Activated naive CD8-positive, alpha-beta T cell treated with anti-CD3 and anti-CD28 coated beads, Interleukin-2, amount 50 U/mL, for 16 hours (primary cell): ENCODE measurements around the gene NDUFS4.
"Not testable (repeated sequence)": the region's sequence is repeated elsewhere in the genome, so short reads cannot be mapped to it uniquely, and the experiment has no call there.

Source experiments
- DNase-seq: peaks from one replicate; pipeline ENCODE4 v3.0.0-alpha.2; 2020; ENCODE audit warnings: low read depth, low spot score

The NDUFS4 gene

DNA sequence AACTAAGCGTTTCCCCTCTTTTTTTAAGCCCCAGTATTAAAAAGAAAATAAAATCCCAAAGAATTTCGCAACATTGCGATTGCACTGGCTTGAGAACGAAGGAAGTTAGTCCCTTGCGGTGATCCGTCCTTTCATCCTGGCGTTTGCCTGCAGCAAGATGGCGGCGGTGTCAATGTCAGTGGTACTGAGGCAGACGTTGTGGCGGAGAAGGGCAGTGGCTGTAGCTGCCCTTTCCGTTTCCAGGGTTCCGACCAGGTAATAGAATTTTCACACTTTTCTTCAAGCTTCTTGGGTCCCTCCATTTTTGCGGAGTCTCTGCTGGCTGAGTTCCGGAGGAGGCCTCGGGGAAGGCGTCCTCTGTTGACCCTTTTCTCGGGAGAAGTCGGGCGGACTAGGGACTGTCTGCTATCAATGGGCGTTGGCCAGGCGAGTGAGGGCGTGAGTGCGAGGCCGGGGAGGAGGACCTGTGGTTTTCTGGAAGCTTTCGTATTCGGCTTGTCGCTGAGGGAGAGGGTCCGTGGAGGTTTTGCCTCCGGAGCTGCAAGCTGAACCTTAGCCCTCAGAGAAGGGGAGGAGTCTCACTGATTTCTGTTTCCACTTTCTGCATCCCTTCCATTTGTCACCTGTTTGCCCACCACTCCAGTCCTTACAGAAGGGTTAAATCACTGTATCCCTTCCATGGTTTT is at the start of gene NDUFS4:
TSS of gene NDUFS4 (plus strand) at position 134 of the 686 bp plus-strand sequence. CDS start at position 158, 24 bp downstream.
- peak; percentile 66 for DNase-seq

DNA sequence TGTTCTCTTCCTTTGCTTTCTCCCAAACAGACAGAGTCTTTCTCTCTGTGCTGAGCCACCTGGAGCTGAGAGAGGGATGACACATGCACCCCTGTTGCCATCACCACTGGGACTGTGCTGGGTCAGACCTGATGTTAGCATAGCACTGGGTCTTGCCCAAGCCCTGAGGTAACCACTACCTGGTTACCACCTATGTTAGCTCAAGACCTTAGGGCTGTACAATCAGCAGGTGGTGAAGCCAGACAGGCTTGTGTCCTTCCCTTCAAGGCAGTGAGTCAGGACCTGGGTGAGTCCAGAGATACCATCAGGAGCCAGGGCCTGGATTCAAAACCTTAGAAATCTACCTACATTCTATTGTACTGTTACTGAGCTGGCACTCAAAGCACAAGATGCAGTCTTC is 47.9 kb upstream of the NDUFS4 start:
- DNase-seq = no peak

DNA sequence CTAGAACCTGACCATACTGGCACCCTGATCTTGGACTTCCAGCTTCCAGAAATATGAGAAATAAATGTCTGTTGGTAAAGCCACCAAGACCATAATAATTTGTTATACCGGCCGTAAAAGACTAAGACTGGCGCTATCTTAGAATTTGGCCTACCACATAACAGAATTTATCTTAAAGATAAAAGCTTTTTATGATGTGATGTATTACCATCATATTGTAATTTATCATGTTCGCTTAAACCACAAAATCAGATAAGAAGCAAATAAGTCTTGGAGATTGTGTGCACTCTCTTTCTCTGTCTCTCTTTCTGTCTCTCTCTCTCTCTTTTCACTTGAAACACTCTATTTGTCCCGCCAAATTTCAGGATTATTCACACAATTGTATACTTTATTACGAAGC is 44.5 kb upstream of the NDUFS4 start:
- DNase-seq = no peak

DNA sequence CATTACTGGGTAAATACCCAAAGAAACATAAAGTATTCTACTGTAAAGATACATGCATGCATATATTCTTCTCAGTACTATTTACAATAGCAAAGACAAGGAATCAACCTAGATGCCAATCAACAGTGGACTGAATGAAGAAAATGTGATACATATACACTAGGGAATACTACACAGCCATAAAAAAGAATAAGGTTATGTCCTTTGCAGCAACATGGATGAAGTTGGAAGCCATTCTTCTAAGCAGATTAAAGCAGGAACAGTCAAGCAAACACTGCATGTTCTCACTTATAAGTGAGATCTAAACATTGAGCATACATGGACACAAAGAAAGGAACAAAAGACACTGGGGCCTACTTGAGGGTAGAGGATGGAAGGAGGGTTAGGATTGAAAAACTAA is 39.6 kb upstream of the NDUFS4 start:
- DNase-seq = no peak

DNA sequence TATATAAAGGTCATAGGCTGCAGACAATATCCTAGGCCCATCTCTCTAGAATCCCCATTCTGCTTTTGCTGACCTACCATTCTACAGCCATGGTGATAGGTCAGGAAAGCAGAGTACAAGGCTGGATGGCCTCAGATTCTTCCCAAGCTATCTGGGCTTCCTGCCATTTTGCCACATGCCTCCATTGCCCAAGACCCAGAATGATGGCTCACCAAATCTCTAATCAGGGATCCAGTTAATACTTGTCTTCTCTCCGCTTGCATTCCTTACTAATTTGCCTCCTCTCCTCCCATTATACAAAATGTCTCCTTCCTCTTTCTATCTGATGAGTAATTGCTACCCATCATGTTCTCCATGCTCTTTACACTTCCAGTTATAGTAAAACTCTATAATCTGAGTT is 22.7 kb upstream of the NDUFS4 start:
- DNase-seq = no peak

DNA sequence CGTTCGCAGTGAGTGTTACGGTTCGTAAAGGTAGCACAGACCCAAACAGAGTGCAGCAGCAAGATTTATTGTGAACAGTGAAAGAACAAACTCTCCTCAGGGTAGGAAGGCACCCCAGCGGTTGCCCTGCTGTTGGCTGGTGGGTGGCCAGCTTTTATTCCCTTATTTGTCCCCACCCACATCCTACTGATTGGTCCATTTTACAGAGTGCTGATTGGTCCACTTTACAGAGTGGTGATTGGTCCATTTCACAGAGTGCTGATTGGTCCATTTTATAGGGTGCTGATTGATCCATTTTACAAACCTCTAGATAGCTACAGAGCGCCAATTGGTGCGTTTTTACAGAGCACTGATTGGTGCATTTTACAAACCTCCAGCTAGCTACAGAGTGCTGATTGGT is 19.7 kb upstream of the NDUFS4 start:
- DNase-seq = not testable (repeated sequence)

DNA sequence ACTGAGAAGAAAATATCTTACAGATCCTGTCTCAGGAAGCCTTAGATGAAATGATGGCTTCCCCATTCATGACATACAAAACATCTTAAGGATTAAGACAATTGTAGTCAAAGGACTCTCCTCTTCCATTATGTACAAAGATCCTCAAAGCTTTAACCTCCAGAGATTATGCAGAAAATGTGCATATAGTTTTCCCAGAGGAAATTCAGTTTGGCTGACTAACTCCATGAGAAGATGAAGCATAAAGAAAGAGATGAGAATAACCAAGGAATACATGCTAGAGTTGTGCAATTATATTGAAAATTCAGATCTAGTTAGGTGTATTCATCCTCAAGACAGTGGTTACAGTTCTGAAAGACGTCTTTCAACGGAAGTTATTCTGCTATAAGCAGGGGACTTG is 18.6 kb upstream of the NDUFS4 start:
- DNase-seq = no peak

DNA sequence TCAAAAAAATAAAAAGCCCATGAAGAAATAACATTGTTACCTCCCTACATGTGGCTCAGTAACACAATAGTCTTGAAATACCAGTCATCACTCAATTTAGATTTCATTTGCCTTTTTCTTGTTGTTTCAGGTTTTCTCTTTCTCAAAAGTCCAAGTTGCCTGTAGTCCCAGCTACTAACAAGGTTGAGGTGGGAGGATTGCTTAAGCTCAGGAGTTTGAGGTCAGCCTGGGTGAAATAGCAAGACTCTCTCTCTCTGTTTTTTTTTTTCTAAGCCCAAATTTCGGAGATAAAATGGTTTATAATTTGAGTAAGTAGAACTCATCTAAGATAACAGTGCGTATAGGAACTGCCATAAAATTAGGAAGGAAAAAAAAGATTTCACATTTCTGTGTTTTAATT is 17.5 kb upstream of the NDUFS4 start:
- no peak for DNase-seq

DNA sequence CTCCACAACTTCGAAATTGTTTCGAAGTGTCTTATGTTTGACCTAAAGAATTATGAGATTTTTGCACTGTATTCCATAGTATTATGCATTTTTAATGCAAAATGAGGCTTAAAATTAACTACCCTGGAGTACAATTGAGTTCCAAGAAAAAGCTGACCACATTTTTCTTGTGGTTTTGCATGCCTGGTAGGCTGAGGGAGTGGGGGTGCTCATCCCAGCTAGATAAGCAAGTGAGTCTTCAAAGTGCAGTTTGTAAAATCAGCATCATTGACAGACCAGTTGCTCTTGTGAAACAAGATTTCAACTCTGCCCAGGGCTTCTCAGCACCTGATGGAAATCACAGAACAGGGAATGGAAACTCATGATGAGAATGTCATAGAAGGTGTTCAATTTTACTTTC is 17.0 kb upstream of the NDUFS4 start:
- DNase-seq = no peak

DNA sequence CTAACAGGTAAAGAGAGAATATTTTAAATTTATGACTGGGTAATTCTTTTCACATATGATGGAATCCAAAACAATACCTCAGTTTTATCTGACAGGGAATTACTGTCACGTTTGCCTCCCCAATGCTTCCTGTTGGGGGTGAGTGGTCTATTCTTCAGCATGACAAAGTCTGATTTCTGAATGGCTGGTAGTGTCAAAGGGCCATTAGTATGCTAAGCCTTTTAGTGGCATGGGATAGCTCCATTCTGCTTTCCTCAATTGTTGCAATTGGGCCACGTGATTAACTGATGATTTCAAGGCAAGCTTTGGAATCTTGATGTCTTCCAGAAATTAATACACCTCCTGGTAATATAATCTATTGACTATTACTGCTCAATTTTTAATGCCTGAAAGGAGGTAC is 14.7 kb upstream of the NDUFS4 start:
- no peak for DNase-seq

DNA sequence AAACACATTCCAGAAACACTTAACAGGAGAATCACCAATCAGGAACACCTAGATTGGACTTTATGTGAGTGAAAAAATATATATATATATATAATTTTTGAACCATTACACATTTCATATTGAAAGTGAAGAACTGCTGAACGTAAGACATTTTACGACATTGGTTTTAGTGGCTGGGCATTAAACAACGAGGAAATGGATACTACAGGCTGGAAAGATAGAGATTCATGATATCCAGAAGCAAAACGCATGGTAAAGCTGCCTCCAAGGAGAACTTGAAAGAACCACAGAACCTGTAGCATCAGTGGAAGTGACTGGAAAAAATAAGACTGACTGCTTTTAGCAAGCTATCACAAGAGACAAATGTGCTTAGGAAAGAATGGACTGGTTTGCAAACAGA is 13.2 kb upstream of the NDUFS4 start:
- no peak for DNase-seq

DNA sequence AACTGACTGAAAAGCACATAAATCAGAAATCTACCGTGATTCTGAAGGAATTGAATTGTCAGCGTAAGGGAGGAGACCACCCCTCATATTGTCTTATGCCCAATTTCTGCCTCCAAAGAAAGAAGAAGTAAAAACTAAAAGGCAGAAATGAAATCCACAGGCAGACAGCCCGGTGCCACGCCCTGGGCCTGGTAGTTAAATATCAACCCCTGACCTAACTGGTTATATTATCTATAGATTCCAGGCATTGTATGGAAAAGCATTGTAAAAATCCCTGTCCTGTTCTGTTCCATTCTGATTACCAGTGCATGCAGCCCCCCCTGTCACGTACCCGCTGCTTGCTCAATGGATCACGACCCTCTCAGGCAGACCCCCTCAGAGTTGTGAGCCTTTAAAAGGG is 11.9 kb upstream of the NDUFS4 start:
- not testable (repeated sequence) for DNase-seq

DNA sequence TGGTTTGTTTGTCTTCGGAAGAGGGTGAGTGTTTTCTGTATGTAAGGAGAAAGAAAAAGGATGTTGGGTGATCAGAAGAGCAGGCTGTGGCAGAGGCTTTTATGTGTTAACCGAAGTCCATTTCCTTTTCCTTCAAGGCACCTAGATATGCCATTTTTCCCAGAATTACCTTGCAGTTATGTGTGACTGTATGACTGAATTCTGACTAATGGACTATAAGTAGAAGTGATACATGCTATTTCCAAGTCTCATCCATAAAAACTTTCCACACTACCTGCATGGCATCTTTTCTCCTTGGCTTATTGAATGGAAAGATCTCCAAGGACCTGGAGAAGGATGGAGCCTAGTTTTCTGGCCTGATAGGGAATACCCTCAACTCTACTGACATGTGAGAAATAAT is 10.6 kb upstream of the NDUFS4 start:
- no peak for DNase-seq

DNA sequence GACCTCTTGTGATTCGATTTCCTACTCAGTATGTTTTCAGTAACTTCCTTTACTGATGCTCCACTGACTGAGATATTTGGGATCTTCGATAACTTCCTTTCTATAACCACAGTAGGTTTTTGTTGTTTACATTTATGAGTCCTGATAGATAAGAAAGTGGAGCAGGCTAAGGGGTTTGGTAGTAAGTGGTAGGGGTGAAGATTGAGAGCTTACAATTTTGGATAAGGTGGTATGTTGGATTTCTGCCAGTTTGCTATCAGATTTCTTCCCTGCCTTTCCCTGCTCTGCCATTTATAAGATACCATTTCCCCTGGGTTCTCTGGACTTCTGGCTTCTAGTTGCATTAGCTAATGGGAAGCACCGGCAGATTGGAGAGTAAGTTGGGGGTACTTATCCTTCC is 7.9 kb upstream of the NDUFS4 start:
- no peak for DNase-seq

DNA sequence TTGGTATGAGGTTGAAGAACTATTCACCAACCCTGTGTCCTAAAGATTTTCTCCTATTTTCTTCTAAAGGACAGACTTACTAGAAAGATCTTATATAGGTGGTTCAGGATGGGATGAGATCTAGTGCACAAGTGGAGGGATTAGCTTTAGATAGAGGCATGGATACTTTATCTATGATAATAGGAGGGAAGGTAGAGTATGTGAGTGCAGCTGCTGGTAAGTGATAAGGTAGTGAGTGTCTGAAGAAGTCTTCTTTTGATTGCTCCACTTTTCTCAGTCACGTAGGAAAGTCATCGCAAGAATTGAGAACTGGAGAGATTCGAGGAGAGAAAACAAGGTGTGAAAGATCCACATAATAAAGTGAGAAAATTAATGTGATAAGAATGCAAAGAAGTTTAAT is 6.0 kb upstream of the NDUFS4 start:
- DNase-seq = no peak

DNA sequence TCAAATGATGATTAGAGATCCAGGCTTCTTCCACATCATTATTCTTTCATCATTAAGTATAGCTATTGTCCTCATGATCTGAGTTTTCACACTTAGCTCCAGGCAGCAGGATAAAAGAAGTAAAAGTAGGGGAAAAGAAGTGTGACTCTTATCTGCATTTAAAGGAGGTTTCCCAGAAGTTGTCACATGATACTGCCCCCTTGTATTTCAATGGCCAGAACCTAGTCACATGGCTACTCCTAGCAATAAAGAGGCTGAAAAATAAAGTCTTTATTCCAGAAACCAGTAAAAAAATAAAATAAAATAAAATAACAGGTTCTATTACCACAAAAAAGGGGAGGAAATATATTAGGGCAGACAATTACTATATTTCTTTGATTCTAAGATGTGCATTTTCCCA is 5.3 kb upstream of the NDUFS4 start:
- DNase-seq = no peak

DNA sequence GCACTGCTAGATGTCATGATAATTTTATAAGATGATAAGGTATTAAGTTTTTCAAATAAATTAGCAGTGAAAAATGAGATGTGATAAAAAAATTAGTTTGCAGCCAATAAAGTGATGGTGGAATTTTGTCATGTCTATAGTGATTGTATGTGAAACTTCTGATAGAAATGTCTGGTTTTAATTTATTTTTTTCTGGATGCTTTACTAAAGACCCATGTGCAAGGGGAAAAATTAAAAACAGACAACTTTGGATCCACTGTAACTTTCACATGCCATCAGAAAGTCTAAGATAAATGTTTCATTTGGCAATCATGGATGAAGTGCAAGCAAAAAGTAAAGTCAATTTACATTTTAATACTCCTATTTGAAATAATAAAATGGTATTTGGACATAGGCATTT is 4.4 kb upstream of the NDUFS4 start:
- no peak for DNase-seq

DNA sequence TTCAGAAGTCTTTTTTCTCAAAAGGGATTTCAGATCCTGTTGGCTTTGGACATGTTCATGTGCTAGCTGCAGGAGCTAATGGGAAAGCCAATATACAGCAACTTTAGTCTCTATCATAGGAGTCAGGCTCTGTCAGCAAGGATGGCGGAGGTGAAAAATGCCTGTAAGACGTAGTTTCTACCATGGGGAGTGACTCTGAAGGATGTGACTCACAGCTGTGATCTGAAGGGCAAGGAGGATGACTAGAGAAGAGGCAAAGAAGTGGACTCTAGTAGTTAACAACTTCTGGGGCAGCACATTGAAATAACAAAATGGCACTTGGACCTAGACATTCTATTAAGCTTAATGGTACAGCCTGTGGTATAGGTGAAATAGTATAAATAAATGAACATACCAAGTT is 3.1 kb upstream of the NDUFS4 start:
- DNase-seq = no peak

DNA sequence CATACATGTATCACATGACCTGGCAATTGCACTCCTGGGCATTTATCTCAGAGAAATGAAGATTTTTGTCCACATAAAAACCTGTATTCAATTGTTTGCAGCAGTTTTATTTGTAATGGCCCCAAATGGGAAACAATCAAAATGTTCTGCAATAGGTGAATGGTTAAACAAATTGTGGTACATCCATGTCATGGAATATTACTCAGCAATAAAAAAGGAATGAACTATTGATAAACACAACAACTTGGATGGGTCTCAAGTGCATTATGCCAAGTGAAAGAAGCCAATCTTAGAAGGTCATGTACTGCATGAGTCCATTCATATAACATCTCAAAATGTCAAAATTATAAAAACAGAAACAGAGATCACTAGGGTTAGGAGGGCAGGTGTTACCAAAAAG is 1.5 kb upstream of the NDUFS4 start:
- DNase-seq = no peak

DNA sequence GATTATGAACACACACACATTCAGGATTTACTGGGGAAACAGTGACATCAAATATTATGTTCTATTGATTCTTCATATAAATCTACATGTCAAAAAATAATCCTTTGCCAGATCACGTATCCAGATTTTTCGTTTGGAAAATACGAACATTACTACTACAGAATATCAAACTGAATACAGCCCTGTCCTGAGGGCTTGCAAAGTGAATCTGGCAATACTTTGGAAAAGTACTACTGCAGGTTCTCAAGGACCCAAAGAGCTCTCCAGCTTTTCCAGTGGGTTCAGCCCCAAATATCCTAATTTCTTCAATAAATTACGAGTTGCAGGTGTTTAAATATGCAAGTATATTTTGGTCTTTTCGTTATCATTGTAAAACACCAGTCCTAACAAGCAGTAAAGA is 411 bp upstream of the NDUFS4 start:
- DNase-seq = no peak

DNA sequence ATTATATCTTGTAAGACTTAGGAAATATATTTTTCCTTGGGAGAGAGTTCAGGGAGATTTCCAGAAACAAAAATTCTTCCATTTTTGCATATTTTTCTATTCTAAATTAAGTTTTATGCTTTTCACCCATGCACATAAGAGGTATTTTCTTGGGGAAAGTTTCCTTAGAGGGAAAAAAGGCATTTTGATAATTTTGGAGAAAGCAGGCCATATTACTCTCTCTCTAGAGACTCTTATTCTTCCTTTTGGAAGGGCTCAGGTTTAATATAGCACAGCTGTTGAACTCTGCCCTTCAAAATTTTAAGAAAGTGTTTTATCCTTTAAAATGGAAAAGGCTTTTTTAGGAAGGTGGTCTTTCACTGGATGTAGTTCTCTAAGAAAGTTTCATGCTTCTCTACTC is 8.0 kb downstream of the NDUFS4 start:
- DNase-seq = no peak

DNA sequence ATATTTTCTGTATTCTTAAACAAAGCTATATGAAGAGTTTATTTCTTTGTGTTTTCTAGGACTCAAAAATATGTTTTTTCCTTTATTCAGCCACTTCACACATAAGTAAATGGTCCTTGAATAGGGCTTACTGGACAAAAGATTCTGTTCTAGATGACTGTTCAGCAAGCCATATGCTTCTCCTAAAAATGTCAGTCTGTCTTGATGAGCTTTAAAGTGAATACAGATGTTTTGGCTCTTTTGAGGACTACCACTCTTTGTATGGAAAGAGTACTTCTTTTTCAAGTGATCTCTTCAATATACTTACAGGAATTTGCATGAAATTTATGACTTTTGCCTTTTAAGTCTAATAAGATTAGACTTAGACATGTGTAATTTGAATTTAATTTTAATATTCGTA is 8.4 kb downstream of the NDUFS4 start:
- DNase-seq = no peak

DNA sequence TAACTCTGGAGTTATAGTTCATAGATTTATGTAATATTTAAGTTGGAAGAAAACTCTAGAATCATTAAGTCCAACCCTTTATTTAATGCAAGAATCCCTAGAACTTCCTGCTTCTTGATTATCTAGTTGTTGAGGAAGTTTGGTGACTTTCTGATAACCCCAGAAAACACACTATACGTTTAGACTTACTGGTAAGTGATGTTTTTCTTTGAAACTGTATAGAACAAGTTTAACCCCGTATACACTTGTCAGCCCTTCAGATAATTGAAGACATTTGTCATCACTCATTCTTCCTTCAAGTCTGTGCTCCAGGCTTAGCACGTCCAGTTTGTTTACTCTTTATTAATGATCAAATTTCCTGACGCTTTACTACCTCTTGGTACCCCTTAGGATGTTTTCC is 9.0 kb downstream of the NDUFS4 start:
- DNase-seq = no peak

DNA sequence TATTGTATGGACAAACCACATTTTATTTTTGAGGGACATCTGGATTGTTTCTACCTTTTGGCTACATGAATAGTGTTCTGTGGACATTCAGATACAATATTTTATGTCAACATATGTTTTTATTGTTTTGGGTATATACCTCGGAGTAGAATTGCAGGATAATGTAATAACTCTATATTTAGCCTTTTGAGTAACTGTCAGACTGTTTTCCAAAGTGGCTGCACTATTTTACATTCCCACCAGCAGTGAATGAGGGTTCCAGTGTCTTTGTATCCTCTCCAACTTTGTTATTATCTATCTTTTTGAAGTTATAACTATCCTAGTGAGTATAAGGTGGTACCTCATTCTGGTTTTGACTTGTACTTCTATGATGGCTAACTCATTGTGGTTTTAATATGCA is 11.0 kb downstream of the NDUFS4 start:
- no peak for DNase-seq
